ENCODE results near the gene VRTN. TPM values are rescaled to one million over a fixed set of nuclear protein-coding genes. Genes with fewer than 3 reads are reported as not detected.

Gene VRTN
- total RNA-seq, 4 donors from 2014 or later: not detected

- no peak overlapping the region for H3K27ac ChIP-seq
- TF ChIP-seq CTCF (IDR thresholded peaks at IDR 0.05 in 4 of 5, conservative IDR thresholded peaks at IDR 0.05 in 1 of 5) (no peak), POLR2A (IDR thresholded peaks at IDR 0.05) (no peak)
- H3K4me1 ChIP-seq: no peaks in the 10 kb centered on the region
- H3K27me3 ChIP-seq: peaks cover 0 to 5% (median 0%) of the 10 kb centered on the region in 3 donors
- in situ Hi-C loops (cut with MboI; ENCODE audit: low sequenced_read_pairs in 4 of 4): no loop called here
- ATAC-seq (no peak), DNase-seq (no peak)
- intact Hi-C loops (cut with DNase I; ENCODE audit: low total_unique reads): no loop called here
- H3K4me3 ChIP-seq: no peak overlapping the region
- no peaks in the 10 kb centered on the region for H3K9me3 ChIP-seq
- no peaks in the 10 kb centered on the region for H3K36me3 ChIP-seq
Observed at GRCh38 chr14:74394549-74394948, 46.3 kb downstream of the VRTN start.

GRCh38 chr14:74395094-74395493 lies 46.8 kb downstream of the VRTN start:
- Histone ChIP-seq H3K4me3 (no peak overlapping the region), H3K9me3 (no peaks in the 10 kb centered on the region), H3K27me3 (peaks cover 0 to 5% (median 0%) of the 10 kb centered on the region in 3 donors), H3K4me1 (no peaks in the 10 kb centered on the region), H3K36me3 (no peaks in the 10 kb centered on the region), H3K27ac (no peak overlapping the region)
- in situ Hi-C loops (cut with MboI; ENCODE audit: low sequenced_read_pairs in 4 of 4) (no loop called here), intact Hi-C loops (cut with DNase I; ENCODE audit: low total_unique reads) (no loop called here)
- TF ChIP-seq CTCF (IDR thresholded peaks at IDR 0.05 in 4 of 5, conservative IDR thresholded peaks at IDR 0.05 in 1 of 5): no peak
- no peak for DNase-seq
- no peak for ATAC-seq

GRCh38 chr14:74400031-74400685 lies 51.9 kb downstream of the VRTN start:
- no peaks in the 10 kb centered on the region for H3K36me3 ChIP-seq
- no peak overlapping the region for H3K4me3 ChIP-seq
- H3K9me3 ChIP-seq: no peaks in the 10 kb centered on the region
- no peak for DNase-seq
- H3K27ac ChIP-seq: no peak overlapping the region
- ATAC-seq: no peak
- intact Hi-C loops (cut with DNase I; ENCODE audit: low total_unique reads) (no loop called here), in situ Hi-C loops (cut with MboI; ENCODE audit: low sequenced_read_pairs in 4 of 4) (no loop called here)
- TF ChIP-seq POLR2A (IDR thresholded peaks at IDR 0.05) (no peak), CTCF (IDR thresholded peaks at IDR 0.05 in 4 of 5, conservative IDR thresholded peaks at IDR 0.05 in 1 of 5) (no peak)
- peaks cover 9 to 12% of the 10 kb centered on the region in 2 donors for H3K4me1 ChIP-seq
- no peaks in the 10 kb centered on the region for H3K27me3 ChIP-seq

- H3K27me3 ChIP-seq: no peaks in the 10 kb centered on the region
- TF ChIP-seq CTCF (IDR thresholded peaks at IDR 0.05 in 4 of 5, conservative IDR thresholded peaks at IDR 0.05 in 1 of 5): no peak
- H3K4me3 ChIP-seq: peak overlapping the region in 2 of 4 donors; percentile 6 to 38
- H3K36me3 ChIP-seq: no peaks in the 10 kb centered on the region
- DNase-seq (no peak), ATAC-seq (no peak)
- in situ Hi-C loops (cut with MboI; ENCODE audit: low sequenced_read_pairs in 4 of 4): no loop called here
- intact Hi-C loops (cut with DNase I; ENCODE audit: low total_unique reads): no loop called here
- no peaks in the 10 kb centered on the region for H3K9me3 ChIP-seq
- H3K27ac ChIP-seq: no peak overlapping the region
- peaks cover 9 to 12% of the 10 kb centered on the region in 2 donors for H3K4me1 ChIP-seq
Observed at GRCh38 chr14:74400919-74401503, 52.7 kb downstream of the VRTN start.

Measured in gastrocnemius medialis (tissue), 4 donors.